Right lobe of liver (tissue), 6 donors: ENCODE data around the gene SLC16A4. TPM values are rescaled to one million over a fixed set of nuclear protein-coding genes. Genes with fewer than 3 reads are reported as not detected.
A peak's percentile ranks its signal among the peaks of the same experiment; 100 is the strongest.

Experiments used
- ATAC-seq, 4 donors: fragments of 200-7000 bp; cut with Tn5 transposase; one replicate each; pipeline ENCODE4 v1.9.1; 2020; ENCODE audit warnings: mild to moderate bottlenecking in 4 of 4, moderate library complexity in 4 of 4
- DNase-seq, 3 donors: peaks; one replicate each; pipeline ENCODE4 v3.0.0-alpha.2; 2020
- H3K27ac ChIP-seq, 3 donors: fragments of 200-600 bp; one replicate each; pipeline ENCODE4 v1.8.0; 2022
- H3K27me3 ChIP-seq, 2 donors: fragments of 200-600 bp; one replicate each; pipeline ENCODE4 v1.8.0; 2022
- H3K36me3 ChIP-seq, 4 donors: fragments of 200-600 bp; sonication (generic) in 1 of 4; one replicate each; pipeline versions ENCODE4 v1.5.1 to v1.8.0; 2017 to 2022; ENCODE audit warnings: control low read depth in 1 of 4
- H3K4me1 ChIP-seq, 4 donors: fragments of 200-600 bp; sonication (generic) in 1 of 4; one replicate each; pipeline versions ENCODE4 v1.5.1 to v1.8.0; 2017 to 2022; ENCODE audit warnings: control low read depth in 1 of 4
- H3K4me3 ChIP-seq, 3 donors: fragments of 200-600 bp; one replicate each; pipeline ENCODE4 v1.8.0; 2022
- H3K9me3 ChIP-seq, 4 donors: fragments of 200-600 bp; sonication (generic) in 1 of 4; one replicate each; pipeline versions ENCODE4 v1.5.1 to v1.8.0; 2017 to 2022; ENCODE audit warnings: control low read depth in 1 of 4
- POLR2A ChIP-seq: fragments of 450-650 bp; IDR thresholded peaks from one replicate; pipeline ENCODE4 v1.6.1; 2017; ENCODE audit warnings: antibody characterized with exemption, mild to moderate bottlenecking
- WGBS: methylation state at CpG from one replicate; pipeline ENCODE4 v1.1.6; 2018; ENCODE audit warnings: low coverage, low lambda C conversion rate; ENCODE audit not compliant: insufficient coverage; ENCODE audit errors: missing lambda C conversion rate; 5-methylcytosine and 5-hydroxymethylcytosine counted together
- intact Hi-C, 2 donors: fragments of 100-400 bp; cut with DNase I; formaldehyde crosslinking; loops; one replicate each; pipeline versions ENCODE4 v1.11.2 to v1.14.1; 2022
- total RNA-seq, 6 experiments: library from RNA; depleted of rRNA in 2 of 6; stranded (reverse); fragments of >200 nt in 2 of 6; fragmentation: NEBNext Ultra II Directional in 3 of 6; extraction: Animal tissue kit (Norgen Biotek cat#: 25700) in 3 of 6; gene quantifications; one replicate each; pipeline versions ENCODE4 v1.1.0 to v1.2.4, GENCODE V29; 2016 to 2023
- TF ChIP-seq, protein P1 (sequence below), 4 donors: fragments of 200-600 bp in 3 of 4; fragments of 450-650 bp in 1 of 4; IDR thresholded peaks; one replicate each; pipeline versions ENCODE4 v1.5.1 to v1.8.0; 2016 to 2022; ENCODE audit warnings: antibody characterized with exemption in 4 of 4, mild to moderate bottlenecking in 2 of 4
- donor health status: DM: no; HTN: yes; CAD: no.
- donor health status: DM: no; HTN: no; CAD: no.
- donor health status: DM: no; HTN: no; CAD: no.
- donor health status: DM: no; HTN: yes; CAD: no.
- donor health status: DM: no; HTN: yes; CAD: no.

The SLC16A4 gene
- total RNA-seq, 6 experiments from 2014 or later = 0.49 to 4.0 (median 3.4) TPM

DNA sequence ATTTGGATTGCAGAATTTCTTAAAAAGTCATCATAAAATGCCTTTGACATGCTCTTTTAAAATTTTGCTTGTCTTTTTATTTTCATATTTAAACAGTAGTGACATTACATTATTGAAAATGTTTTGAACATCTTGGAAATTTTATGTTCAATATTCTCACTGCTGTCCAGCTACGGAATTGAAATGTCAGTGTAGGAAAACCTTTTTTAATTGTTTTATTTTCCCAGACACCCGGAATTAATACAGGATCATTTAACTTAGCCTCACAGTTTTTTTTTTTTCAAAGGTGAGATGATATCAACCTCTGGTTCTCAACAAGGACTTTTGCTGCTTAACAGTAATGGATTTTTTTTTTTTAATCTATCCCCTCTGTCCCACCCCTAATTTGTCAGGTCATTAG is 47.6 kb downstream of the SLC16A4 start:
- WGBS = 58% methylated on average over 2 of the region's 2 CpGs
- TF ChIP-seq, protein P1, sequence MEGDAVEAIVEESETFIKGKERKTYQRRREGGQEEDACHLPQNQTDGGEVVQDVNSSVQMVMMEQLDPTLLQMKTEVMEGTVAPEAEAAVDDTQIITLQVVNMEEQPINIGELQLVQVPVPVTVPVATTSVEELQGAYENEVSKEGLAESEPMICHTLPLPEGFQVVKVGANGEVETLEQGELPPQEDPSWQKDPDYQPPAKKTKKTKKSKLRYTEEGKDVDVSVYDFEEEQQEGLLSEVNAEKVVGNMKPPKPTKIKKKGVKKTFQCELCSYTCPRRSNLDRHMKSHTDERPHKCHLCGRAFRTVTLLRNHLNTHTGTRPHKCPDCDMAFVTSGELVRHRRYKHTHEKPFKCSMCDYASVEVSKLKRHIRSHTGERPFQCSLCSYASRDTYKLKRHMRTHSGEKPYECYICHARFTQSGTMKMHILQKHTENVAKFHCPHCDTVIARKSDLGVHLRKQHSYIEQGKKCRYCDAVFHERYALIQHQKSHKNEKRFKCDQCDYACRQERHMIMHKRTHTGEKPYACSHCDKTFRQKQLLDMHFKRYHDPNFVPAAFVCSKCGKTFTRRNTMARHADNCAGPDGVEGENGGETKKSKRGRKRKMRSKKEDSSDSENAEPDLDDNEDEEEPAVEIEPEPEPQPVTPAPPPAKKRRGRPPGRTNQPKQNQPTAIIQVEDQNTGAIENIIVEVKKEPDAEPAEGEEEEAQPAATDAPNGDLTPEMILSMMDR (IDR thresholded peaks at IDR 0.05) = no peak
- no peak for TF ChIP-seq POLR2A
- Histone ChIP-seq H3K27ac (no peak overlapping the region), H3K27me3 (no peaks in the 10 kb centered on the region), H3K4me3 (no peak overlapping the region), H3K9me3 (no peaks in the 10 kb centered on the region), H3K4me1 (peaks cover 0 to 70% (median 19%) of the 10 kb centered on the region in 4 donors), H3K36me3 (peaks cover 0 to 14% (median 3%) of the 10 kb centered on the region in 4 donors)
- ATAC-seq (no peak), DNase-seq (no peak)
- intact Hi-C loops = loop anchor here in 1 of 2 donors (10.0 kb wide), 1 partner anchor 52 kb away; the partner anchor contains the start of gene SLC16A4

DNA sequence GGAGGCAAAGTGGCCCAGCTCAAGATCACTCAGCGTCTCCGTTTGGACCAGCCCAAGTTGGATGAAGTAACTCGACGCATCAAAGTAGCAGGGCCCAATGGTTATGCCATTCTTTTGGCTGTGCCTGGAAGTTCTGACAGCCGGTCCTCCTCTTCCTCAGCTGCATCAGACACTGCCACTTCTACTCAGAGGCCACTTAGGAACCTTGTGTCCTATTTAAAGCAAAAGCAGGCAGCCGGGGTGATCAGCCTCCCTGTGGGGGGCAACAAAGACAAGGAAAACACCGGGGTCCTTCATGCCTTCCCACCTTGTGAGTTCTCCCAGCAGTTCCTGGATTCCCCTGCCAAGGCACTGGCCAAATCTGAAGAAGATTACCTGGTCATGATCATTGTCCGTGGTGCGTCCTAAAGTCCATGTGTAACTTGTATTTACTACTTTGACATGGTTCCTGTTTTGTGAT is 48.9 kb downstream of the SLC16A4 start:
- Histone ChIP-seq H3K4me1 (peaks cover 0 to 74% (median 19%) of the 10 kb centered on the region in 4 donors), H3K36me3 (peaks cover 0 to 10% (median 3%) of the 10 kb centered on the region in 4 donors), H3K27ac (no peak overlapping the region), H3K4me3 (no peak overlapping the region), H3K9me3 (no peaks in the 10 kb centered on the region), H3K27me3 (no peaks in the 10 kb centered on the region)
- no peak for TF ChIP-seq POLR2A
- TF ChIP-seq, protein P1 (IDR thresholded peaks at IDR 0.05) = no peak
- no peak for DNase-seq
- intact Hi-C loops = loop anchor here in 1 of 2 donors (10.0 kb wide), 1 partner anchor 53 kb away; the partner anchor contains the start of gene SLC16A4
- ATAC-seq = no peak
- 68% methylated on average over 6 of the region's 9 CpGs for WGBS

DNA sequence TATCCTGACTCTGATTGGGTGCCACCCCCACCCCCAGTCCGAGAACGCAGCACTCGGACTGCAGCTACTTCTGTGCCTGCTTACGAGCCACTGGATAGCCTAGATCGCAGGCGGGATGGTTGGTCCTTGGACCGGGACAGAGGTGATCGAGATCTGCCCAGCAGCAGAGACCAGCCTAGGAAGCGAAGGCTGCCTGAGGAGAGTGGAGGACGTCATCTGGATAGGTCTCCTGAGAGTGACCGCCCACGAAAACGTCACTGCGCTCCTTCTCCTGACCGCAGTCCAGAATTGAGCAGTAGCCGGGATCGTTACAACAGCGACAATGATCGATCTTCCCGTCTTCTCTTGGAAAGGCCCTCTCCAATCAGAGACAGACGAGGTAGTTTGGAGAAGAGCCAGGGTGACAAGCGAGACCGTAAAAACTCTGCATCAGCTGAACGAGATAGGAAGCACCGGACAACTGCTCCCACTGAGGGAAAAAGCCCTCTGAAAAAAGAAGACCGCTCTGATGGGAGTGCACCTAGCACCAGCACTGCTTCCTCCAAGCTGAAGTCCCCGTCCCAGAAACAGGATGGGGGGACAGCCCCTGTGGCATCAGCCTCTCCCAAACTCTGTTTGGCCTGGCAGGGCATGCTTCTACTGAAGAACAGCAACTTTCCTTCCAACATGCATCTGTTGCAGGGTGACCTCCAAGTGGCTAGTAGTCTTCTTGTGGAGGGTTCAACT is 49.5 kb downstream of the SLC16A4 start:
- no peak for ATAC-seq
- H3K9me3 ChIP-seq = no peaks in the 10 kb centered on the region
- intact Hi-C loops = loop anchor here in 1 of 2 donors (10.0 kb wide), 1 partner anchor 53 kb away; the partner anchor contains the start of gene SLC16A4
- TF ChIP-seq, protein P1 (IDR thresholded peaks at IDR 0.05) = no peak
- no peak for TF ChIP-seq POLR2A
- 89% methylated on average over 24 of the region's 27 CpGs for WGBS
- H3K27ac ChIP-seq = no peak overlapping the region
- no peak overlapping the region for H3K4me3 ChIP-seq
- peaks cover 0 to 10% (median 3%) of the 10 kb centered on the region in 4 donors for H3K36me3 ChIP-seq
- peaks cover 0 to 74% (median 19%) of the 10 kb centered on the region in 4 donors for H3K4me1 ChIP-seq
- no peak for DNase-seq
- no peaks in the 10 kb centered on the region for H3K27me3 ChIP-seq

DNA sequence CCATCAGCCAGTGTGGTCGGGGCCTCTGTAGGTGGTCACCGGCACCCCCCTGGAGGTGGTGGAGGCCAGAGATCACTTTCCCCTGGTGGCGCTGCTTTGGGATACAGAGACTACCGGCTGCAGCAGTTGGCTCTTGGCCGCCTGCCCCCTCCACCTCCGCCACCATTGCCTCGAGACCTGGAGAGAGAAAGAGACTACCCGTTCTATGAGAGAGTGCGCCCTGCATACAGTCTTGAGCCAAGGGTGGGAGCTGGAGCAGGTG is 50.7 kb downstream of the SLC16A4 start:
- peak overlapping the region; percentile 84 to 88 (median 84) for H3K27ac ChIP-seq
- intact Hi-C loops = loop anchor here in 1 of 2 donors (10.0 kb wide), 1 partner anchor 55 kb away; the partner anchor contains the start of gene SLC16A4
- 7% methylated on average over 2 of the region's 9 CpGs for WGBS

More for the DNA sequence above, 50.7 kb downstream of the SLC16A4 start:
- Histone ChIP-seq H3K36me3 (peaks cover 0 to 10% (median 3%) of the 10 kb centered on the region in 4 donors), H3K4me1 (peaks cover 0 to 70% (median 19%) of the 10 kb centered on the region in 4 donors), H3K9me3 (no peaks in the 10 kb centered on the region), H3K27me3 (no peaks in the 10 kb centered on the region), H3K4me3 (peak overlapping the region; percentile 84 to 96 (median 96))
- ATAC-seq = no peak
- TF ChIP-seq, protein P1 (IDR thresholded peaks at IDR 0.05) = no peak
- no peak for TF ChIP-seq POLR2A
- no peak for DNase-seq
